IMR-90 (cell line): ENCODE results near the gene ZNF780A. TPM values are rescaled to one million over a fixed set of nuclear protein-coding genes. Genes with fewer than 3 reads are reported as not detected.

Experiments used
- ATAC-seq: fragments of 200-7000 bp; cut with Tn5 transposase; 2 replicates; pipeline ENCODE4 v1.9.1; 2020; ENCODE audit warnings: low read depth, mild to moderate bottlenecking, moderate library complexity
- BruUV-seq: library from RNA; stranded (reverse); fragments of 400-500 nt; replicated peaks from 2 replicates; lab custom pipeline; 2021; lab: Mats Ljungman, UMichigan
- CTCF ChIA-PET: fragments of 300-600 bp; formaldehyde crosslinking; extraction: SDS; loops from one replicate; lab custom pipeline; 2021; ENCODE audit warnings: antibody characterized with exemption; lab: Yijun Ruan, JAX
- POLR2A ChIA-PET: fragments of 300-600 bp; sonication (Branson Sonifier 250); formaldehyde crosslinking; loops from one replicate; lab custom pipeline; 2022; ENCODE audit warnings: antibody characterized with exemption; ENCODE audit not compliant: unreplicated experiment; lab: Charles Lee
- DNase-seq: peaks from one replicate; pipeline ENCODE4 v3.0.0; 2013
- H2AFZ ChIP-seq: replicated peaks from 2 replicates; pipeline ENCODE3; 2013; ENCODE audit warnings: low read length, mild to moderate bottlenecking; ENCODE audit not compliant: poor library complexity
- H2AK5ac ChIP-seq: 2 replicates; pipeline ENCODE4 v1.6.1; 2013; ENCODE audit warnings: low read depth, low read length, inconsistent platforms
- H2AK9ac ChIP-seq: replicated peaks from 2 replicates; pipeline ENCODE3; 2013; ENCODE audit warnings: mild to moderate bottlenecking, low read depth, low read length, moderate library complexity; ENCODE audit not compliant: poor library complexity
- H2BK120ac ChIP-seq: 2 replicates; pipeline ENCODE4 v1.6.1; 2013; ENCODE audit warnings: low read depth, low read length, inconsistent platforms
- H2BK15ac ChIP-seq: 3 replicates; pipeline ENCODE4 v1.6.1; 2013; ENCODE audit warnings: low read depth, low read length, inconsistent platforms
- H2BK20ac ChIP-seq: 2 replicates; pipeline ENCODE4 v1.6.1; 2013; ENCODE audit warnings: low read depth, mild to moderate bottlenecking, inconsistent platforms, low read length, moderate library complexity
- H2BK5ac ChIP-seq: 2 replicates; pipeline ENCODE4 v1.6.1; 2013; ENCODE audit warnings: mild to moderate bottlenecking, low read depth, low read length, inconsistent platforms; ENCODE audit not compliant: poor library complexity, severe bottlenecking
- H3K14ac ChIP-seq: replicated peaks from 2 replicates; pipeline ENCODE4 v1.6.1; 2013; ENCODE audit warnings: low read depth, low read length, inconsistent platforms
- H3K18ac ChIP-seq: 2 replicates; pipeline ENCODE4 v1.6.1; 2013; ENCODE audit warnings: low read depth, low read length, control low read depth
- H3K23ac ChIP-seq: 2 replicates; pipeline ENCODE4 v1.6.1; 2013; ENCODE audit warnings: low read depth, low read length, inconsistent platforms
- H3K27ac ChIP-seq: 2 replicates; pipeline ENCODE4 v1.5.1; 2013; ENCODE audit warnings: mild to moderate bottlenecking, control low read depth, low read length; ENCODE audit not compliant: insufficient read depth
- H3K27me3 ChIP-seq: 2 replicates; pipeline ENCODE4 v1.6.1; 2013; ENCODE audit warnings: low read length; ENCODE audit not compliant: control insufficient read depth, insufficient read depth
- H3K36me3 ChIP-seq: 2 replicates; pipeline ENCODE4 v1.6.1; 2013; ENCODE audit warnings: low read length, mixed read lengths; ENCODE audit not compliant: control insufficient read depth, insufficient read depth
- H3K4ac ChIP-seq: 2 replicates; pipeline ENCODE4 v1.6.1; 2013; ENCODE audit warnings: low read depth, low read length, inconsistent platforms
- H3K4me1 ChIP-seq: 2 replicates; pipeline ENCODE4 v1.6.1; 2013; ENCODE audit warnings: low read length, mixed read lengths; ENCODE audit not compliant: control insufficient read depth, insufficient read depth
- H3K4me2 ChIP-seq: 2 replicates; pipeline ENCODE4 v1.6.1; 2013; ENCODE audit warnings: low read depth, mild to moderate bottlenecking, control low read depth, low read length, moderate library complexity
- H3K4me3 ChIP-seq: 2 replicates; pipeline ENCODE4 v1.5.1; 2013; ENCODE audit warnings: low read depth, mild to moderate bottlenecking, control low read depth, low read length, moderate library complexity; ENCODE audit not compliant: insufficient read depth
- H3K56ac ChIP-seq: 2 replicates; pipeline ENCODE4 v1.6.1; 2013; ENCODE audit warnings: low read length, inconsistent platforms; ENCODE audit not compliant: insufficient read depth; ENCODE audit errors: extremely low read depth
- H3K79me1 ChIP-seq, 2 experiments: 2 replicates each; pipeline ENCODE4 v1.6.1; 2013; ENCODE audit warnings: low read length in 2 of 2, inconsistent platforms in 1 of 2, low read depth in 1 of 2
- H3K9ac ChIP-seq: 2 replicates; pipeline ENCODE4 v1.6.1; 2013; ENCODE audit warnings: low read depth, low read length, control low read depth
- H3K9me1 ChIP-seq: 2 replicates; pipeline ENCODE4 v1.6.1; 2013; ENCODE audit warnings: low read length, inconsistent platforms; ENCODE audit not compliant: insufficient read depth
- H3K9me3 ChIP-seq: 2 replicates; pipeline ENCODE4 v1.6.1; 2013; ENCODE audit warnings: low read length; ENCODE audit not compliant: control insufficient read depth, insufficient read depth
- H4K20me1 ChIP-seq: 2 replicates; pipeline ENCODE4 v1.6.1; 2013; ENCODE audit warnings: low read length, inconsistent platforms; ENCODE audit not compliant: insufficient read depth
- H4K5ac ChIP-seq: 2 replicates; pipeline ENCODE4 v1.6.1; 2013; ENCODE audit warnings: mild to moderate bottlenecking, low read depth, low read length, control low read depth
- H4K8ac ChIP-seq, 2 experiments: 2 replicates each; pipeline ENCODE4 v1.6.1; 2013; ENCODE audit warnings: low read depth in 2 of 2, low read length in 2 of 2, control low read depth in 1 of 2, inconsistent platforms in 1 of 2
- H4K91ac ChIP-seq: 2 replicates; pipeline ENCODE4 v1.6.1; 2013; ENCODE audit warnings: low read depth, low read length, inconsistent platforms; ENCODE audit not compliant: insufficient read depth
- BHLHE40 ChIP-seq: fragments of 150-350 bp; IDR thresholded peaks from 2 replicates; pipeline ENCODE4 v1.6.1; 2016; ENCODE audit warnings: mild to moderate bottlenecking, low read depth, low read length
- CHD1 ChIP-seq: IDR thresholded peaks from 2 replicates; pipeline ENCODE4 v1.6.1; 2012; ENCODE audit warnings: low read depth, low read length, improper control_type of control experiment
- MAZ ChIP-seq: IDR thresholded peaks from 2 replicates; pipeline ENCODE4 v1.6.1; 2012; ENCODE audit warnings: low read depth, mild to moderate bottlenecking, low read length, improper control_type of control experiment, moderate library complexity, borderline replicate concordance
- MXI1 ChIP-seq: IDR thresholded peaks from 2 replicates; pipeline ENCODE4 v1.6.1; 2012; ENCODE audit warnings: low read depth, mild to moderate bottlenecking, low read length, moderate library complexity, borderline replicate concordance
- NFE2L2 ChIP-seq: fragments of 150-350 bp; IDR thresholded peaks from 2 replicates; pipeline ENCODE4 v1.6.1; 2016; ENCODE audit warnings: low read depth, mild to moderate bottlenecking, low read length
- POLR2A ChIP-seq: IDR thresholded peaks from 2 replicates; pipeline ENCODE4 v1.6.1; 2012; ENCODE audit warnings: mild to moderate bottlenecking, low read depth, low read length
- RAD21 ChIP-seq: IDR thresholded peaks from 2 replicates; pipeline ENCODE4 v1.6.1; 2012; ENCODE audit warnings: low read length, improper control_type of control experiment
- USF2 ChIP-seq: fragments of 150-350 bp; IDR thresholded peaks from 2 replicates; pipeline ENCODE4 v1.6.1; 2017; ENCODE audit warnings: mild to moderate bottlenecking, antibody characterized with exemption, low read length, low read depth
- WGBS, 2 experiments: methylation state at CpG; one replicate each; pipeline versions ENCODE4 v1.1.5 to v1.1.7; 2013; ENCODE audit warnings: missing lambda C conversion rate in 2 of 2; ENCODE audit not compliant: insufficient read length in 1 of 2; ENCODE audit errors: extremely low coverage in 2 of 2; 5-methylcytosine and 5-hydroxymethylcytosine counted together
- dilution Hi-C: fragments of 300-500 bp; cut with HindIII; formaldehyde crosslinking; loops from one replicate; pipeline ENCODE4 v1.14.3; 2018; ENCODE audit warnings: low sequenced_read_pairs; ENCODE audit not compliant: unreplicated experiment
- in situ Hi-C: fragments of 300-500 bp; cut with MboI; formaldehyde crosslinking; loops from 3 replicates; pipeline ENCODE4 v1.14.3; 2019; ENCODE audit warnings: low sequenced_read_pairs, inconsistent platforms, mixed read lengths
- intact Hi-C: fragments of 100-400 bp; cut with micrococcal nuclease; formaldehyde crosslinking; loops from 2 replicates; pipeline ENCODE4 v1.10.0; 2022
- polyA plus RNA-seq, 3 experiments: library from polyadenylated mRNA; depleted of rRNA; stranded (reverse); fragments of >200 nt; gene quantifications; 2 replicates each; pipeline ENCODE4 v1.2.3, GENCODE V29; 2012; ENCODE audit warnings: low replicate concordance in 1 of 3
- total RNA-seq: library from RNA; depleted of rRNA; stranded (reverse); fragments of >200 nt; gene quantifications from 2 replicates; pipeline ENCODE4 v1.2.3, GENCODE V29; 2012

The ZNF780A gene
- total and polyA plus RNA-seq, 2 of the 4 experiments (the other 2 are of a cell fraction): 6.2 to 17.0 TPM

- Histone ChIP-seq H2BK120ac (no peak overlapping the region), H3K18ac (no peak overlapping the region), H3K14ac (no peak overlapping the region), H4K5ac (no peak overlapping the region), H3K23ac (no peak overlapping the region), H3K9me3 (no peaks in the 10 kb centered on the region; the same call in none of the 2 replicates), H3K9ac (no peak overlapping the region), H3K27me3 (no peaks in the 10 kb centered on the region), H3K36me3 (no peaks in the 10 kb centered on the region), H3K4ac (no peak overlapping the region), H3K79me1 (peaks cover 8 to 19% of the 10 kb centered on the region in 2 experiments; a peak in 3 of 4 replicates), H2AK9ac (no peak overlapping the region), H3K4me2 (no peak overlapping the region), H2BK5ac (no peak overlapping the region), H4K20me1 (no peaks in the 10 kb centered on the region), H4K8ac (no peak overlapping the region), H3K4me3 (no peak overlapping the region), H4K91ac (no peak overlapping the region), H3K27ac (no peak overlapping the region), H3K9me1 (no peaks in the 10 kb centered on the region), H2BK20ac (no peak overlapping the region), H3K4me1 (no peaks in the 10 kb centered on the region), H3K56ac (no peak overlapping the region), H2AK5ac (no peak overlapping the region), H2AFZ (no peak overlapping the region), H2BK15ac (no peak overlapping the region)
- ATAC-seq (no peak), DNase-seq (no peak)
- ChIA-PET CTCF (no interaction called here), POLR2A (no interaction called here)
- no CpG with 5 or more reads among the region's 1 CpG for WGBS, 2 experiments
- BruUV-seq: no TSS peak
- intact Hi-C loops (no loop called here), dilution Hi-C loops (no loop called here), in situ Hi-C loops (no loop called here)
- TF ChIP-seq BHLHE40 (no peak), USF2 (no peak), RAD21 (no peak), POLR2A (no peak), MXI1 (no peak), CHD1 (no peak), NFE2L2 (no peak), MAZ (no peak)
Measured at GRCh38 chr19:40059624-40060023, 31.1 kb downstream of the ZNF780A start.
